GM21526 (cell line): ENCODE data around the gene E2F4.

Experiments used
- ATAC-seq: cut with Tn5 transposase; IDR thresholded peaks from one replicate; pipeline ENCODE4 v1.9.1; 2021; ENCODE audit warnings: moderate library complexity; ENCODE audit not compliant: unreplicated experiment, low FRiP score

The E2F4 gene

GRCh38 chr16:67230809-67231660 lies 39.1 kb downstream of the E2F4 start:
- ATAC-seq = no peak

GRCh38 chr16:67233596-67233995 lies 41.6 kb downstream of the E2F4 start:
- ATAC-seq = no peak

DNA sequence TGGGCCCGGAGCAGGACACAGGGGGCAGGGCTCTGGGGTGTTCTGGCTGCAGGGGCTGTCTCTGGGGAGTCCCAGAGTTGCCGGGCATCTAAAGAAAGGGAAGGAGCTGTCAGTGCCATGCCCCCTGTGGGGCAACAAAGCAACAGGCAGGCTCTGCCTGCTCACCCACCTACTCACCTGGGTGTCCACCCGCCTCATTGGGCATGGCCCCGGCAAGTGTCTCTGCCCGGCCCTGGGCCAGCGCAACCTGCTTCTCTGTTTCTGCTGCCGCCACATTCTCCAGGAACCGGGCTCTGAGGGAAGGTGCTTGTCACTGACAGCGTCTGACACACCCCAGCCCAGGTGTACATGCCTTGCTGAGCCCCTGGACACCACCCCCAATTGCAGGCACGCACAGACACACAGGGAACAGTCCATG lies 42.2 kb downstream of the E2F4 start:
- ATAC-seq = no peak

- ATAC-seq = no peak
These were observed 44.0 kb downstream of the E2F4 start for GRCh38 chr16:67235816-67236562.

- ATAC-seq = no peak
These were observed 44.8 kb downstream of the E2F4 start for GRCh38 chr16:67236563-67237395.

- no peak for ATAC-seq
These were observed 45.7 kb downstream of the E2F4 start for GRCh38 chr16:67237396-67238277.

GRCh38 chr16:67238278-67238575 lies 46.3 kb downstream of the E2F4 start:
- ATAC-seq = no peak

GRCh38 chr16:67238806-67239470 lies 47.0 kb downstream of the E2F4 start:
- ATAC-seq = no peak

DNA sequence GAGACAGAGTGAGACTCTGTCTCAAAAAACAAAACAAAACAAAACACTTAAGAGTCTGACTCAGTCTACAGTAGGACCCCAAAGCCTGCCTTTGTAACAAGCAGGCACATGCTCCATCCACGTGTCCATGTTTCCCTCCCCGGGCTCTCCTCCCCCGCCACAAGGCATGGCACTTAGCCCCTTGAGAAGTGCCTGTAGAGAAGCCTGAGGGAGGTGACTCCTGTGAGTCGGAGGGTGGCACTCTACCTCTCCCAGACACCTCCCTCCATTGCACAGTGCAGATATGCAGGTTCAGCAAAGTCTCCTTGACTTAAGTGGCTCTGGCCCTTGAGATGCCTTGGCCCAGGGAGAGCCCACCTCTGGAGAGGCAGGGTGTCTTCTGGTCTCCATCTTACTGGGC lies 48.6 kb downstream of the E2F4 start:
- no peak for ATAC-seq

DNA sequence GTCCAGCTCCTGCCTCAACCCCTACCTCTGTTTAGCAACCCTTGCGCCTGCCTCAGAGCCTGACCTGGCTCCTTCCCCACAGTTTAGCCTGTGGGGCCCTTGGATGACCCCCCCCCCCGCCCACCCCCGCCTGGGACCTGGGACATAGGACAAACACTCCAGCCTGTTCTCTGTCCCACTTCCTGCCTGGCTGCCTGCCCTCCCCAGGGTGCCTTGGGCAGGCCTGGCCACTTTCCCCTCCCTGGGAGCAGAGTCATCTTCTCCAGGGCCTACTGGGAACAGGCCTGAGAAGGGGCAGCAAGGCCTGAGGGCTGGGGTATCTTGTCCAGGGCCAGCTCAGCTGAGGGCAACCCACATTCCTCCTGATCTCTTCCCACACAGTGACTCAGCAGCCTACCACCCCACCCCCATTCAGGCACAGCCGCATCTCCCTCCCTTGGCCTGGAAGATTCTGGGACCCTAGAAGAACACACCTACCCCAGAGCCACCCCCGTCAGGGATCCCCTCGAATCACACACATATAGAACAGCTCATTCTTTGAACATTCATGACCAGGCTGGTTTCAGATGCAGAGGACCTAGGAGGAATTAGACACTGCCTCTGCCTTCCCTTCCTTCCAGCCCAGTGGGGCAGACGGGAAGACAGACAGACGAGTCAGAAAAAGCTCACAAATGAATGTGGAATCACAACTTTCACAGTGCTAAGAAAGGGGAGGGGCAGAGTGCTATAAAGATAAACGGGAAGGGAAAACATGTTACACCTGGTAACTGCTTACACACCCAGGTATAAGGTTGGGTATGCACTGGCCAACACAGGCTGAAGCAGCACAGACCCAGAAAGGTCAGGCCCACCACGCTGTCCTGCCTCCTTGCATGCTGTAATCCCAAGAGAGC lies 49.3 kb downstream of the E2F4 start:
- ATAC-seq = no peak

DNA sequence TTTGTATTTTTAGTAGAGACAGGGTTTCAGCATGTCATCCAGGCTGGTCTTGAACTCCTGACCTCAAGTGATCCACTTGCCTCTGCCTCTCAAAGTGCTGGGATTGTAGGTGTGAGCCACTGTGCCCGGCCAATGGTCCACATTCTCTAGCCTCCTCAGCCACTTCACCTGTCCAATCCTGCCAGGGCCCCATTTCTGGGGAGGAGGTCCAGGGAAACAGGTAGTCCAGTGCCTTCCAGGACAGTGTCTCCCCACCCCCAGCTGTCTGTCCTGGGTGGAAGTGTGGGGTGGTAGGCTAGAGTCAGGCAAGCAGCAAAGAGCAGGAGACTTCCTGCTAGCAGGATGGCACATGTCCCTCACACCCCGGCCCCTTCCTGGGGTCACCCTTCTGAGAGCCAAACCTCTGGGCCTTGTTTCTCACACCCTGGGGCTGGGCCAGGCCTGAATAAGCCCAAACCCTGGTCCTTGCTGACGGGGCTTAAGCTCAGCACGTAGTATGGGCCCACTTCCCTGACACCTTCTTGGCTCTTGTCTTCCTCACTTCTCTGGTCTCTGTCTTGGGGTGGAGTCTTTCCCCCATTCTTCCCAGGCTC lies 50.3 kb downstream of the E2F4 start:
- no peak for ATAC-seq

DNA sequence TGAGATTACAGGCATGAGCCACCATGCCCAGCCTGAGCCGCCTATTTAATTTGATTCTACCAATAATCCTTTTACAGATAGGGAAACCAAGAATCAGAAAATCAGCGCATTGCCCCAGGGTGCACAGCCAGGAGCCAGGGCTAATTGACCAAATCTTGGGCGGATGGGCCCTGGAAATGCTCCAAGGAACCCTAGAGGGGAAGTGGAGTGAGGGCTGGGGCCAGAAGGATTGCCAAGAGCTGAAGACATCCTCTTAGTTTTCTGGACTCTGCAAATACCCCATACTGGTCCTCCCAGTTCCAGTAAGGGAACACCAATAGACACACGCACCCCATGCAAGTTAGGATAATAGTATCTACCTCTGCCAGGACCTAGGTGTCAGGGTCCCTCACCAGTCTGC lies 51.5 kb downstream of the E2F4 start:
- no peak for ATAC-seq

- peak; percentile 30 for ATAC-seq
These were observed 52.6 kb downstream of the E2F4 start for GRCh38 chr16:67244387-67245185.

DNA sequence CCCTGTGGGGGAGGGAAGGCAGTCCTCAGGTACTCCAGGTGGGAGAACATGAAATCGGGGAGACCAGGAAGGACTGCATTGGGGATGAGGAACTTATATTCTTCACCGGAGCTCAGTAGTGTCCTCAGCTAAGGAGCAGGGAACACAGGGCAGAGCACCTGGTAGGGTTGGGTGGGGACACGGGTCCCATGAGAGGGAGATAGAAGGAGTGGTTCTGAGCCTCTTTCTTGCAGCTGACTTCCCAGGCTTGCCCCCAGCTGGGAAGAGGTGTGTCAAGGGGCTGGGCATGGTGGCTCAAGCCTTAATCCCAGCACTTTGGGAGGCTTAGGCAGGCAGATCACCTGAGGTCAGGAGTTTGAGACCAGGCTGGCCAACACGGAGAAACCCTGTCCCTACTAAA lies 53.2 kb downstream of the E2F4 start:
- ATAC-seq = no peak

GRCh38 chr16:67245674-67246080 lies 53.7 kb downstream of the E2F4 start:
- no peak for ATAC-seq

- peak; percentile 26 for ATAC-seq
These were observed 54.3 kb downstream of the E2F4 start for GRCh38 chr16:67246081-67246755.

- ATAC-seq = peak; percentile 13
These were observed 54.8 kb downstream of the E2F4 start for GRCh38 chr16:67246756-67247191.
